GM18517 (cell line): ENCODE results near the gene CABCOCO1.

Experiments used
- ATAC-seq: cut with Tn5 transposase; IDR thresholded peaks from one replicate; pipeline ENCODE4 v1.9.1; 2021; ENCODE audit warnings: mild to moderate bottlenecking, moderate library complexity; ENCODE audit not compliant: unreplicated experiment

Gene CABCOCO1

GRCh38 chr10:61662794-61663259 lies at the start of gene CABCOCO1:
CABCOCO1 (plus strand) TSS chr10:61662929; CDS start chr10:61662973, 44 bp downstream.
- no peak for ATAC-seq

- ATAC-seq = no peak
Measured at GRCh38 chr10:61613665-61614064, 49.1 kb upstream of the CABCOCO1 start.

GRCh38 chr10:61616611-61617010 lies 46.1 kb upstream of the CABCOCO1 start:
- ATAC-seq = no peak

- ATAC-seq = no peak
Measured at GRCh38 chr10:61617180-61617579, 45.5 kb upstream of the CABCOCO1 start.

- no peak for ATAC-seq
Measured at GRCh38 chr10:61617586-61617985, 45.1 kb upstream of the CABCOCO1 start.

GRCh38 chr10:61618388-61618961 lies 44.3 kb upstream of the CABCOCO1 start:
- ATAC-seq = no peak

- no peak for ATAC-seq
Measured at GRCh38 chr10:61620506-61620905, 42.2 kb upstream of the CABCOCO1 start.

GRCh38 chr10:61621605-61622051 lies 41.1 kb upstream of the CABCOCO1 start:
- no peak for ATAC-seq

GRCh38 chr10:61623161-61623560 lies 39.6 kb upstream of the CABCOCO1 start:
- no peak for ATAC-seq

- no peak for ATAC-seq
Measured at GRCh38 chr10:61626209-61626608, 36.5 kb upstream of the CABCOCO1 start.

- ATAC-seq = no peak
Measured at GRCh38 chr10:61627266-61627665, 35.5 kb upstream of the CABCOCO1 start.

- no peak for ATAC-seq
Measured at GRCh38 chr10:61628151-61628874, 34.4 kb upstream of the CABCOCO1 start.

GRCh38 chr10:61628875-61629513 lies 33.7 kb upstream of the CABCOCO1 start:
- ATAC-seq = no peak

- ATAC-seq = no peak
Measured at GRCh38 chr10:61629576-61629975, 33.2 kb upstream of the CABCOCO1 start.

GRCh38 chr10:61632057-61632670 lies 30.6 kb upstream of the CABCOCO1 start:
- no peak for ATAC-seq

- no peak for ATAC-seq
Measured at GRCh38 chr10:61633665-61634064, 29.1 kb upstream of the CABCOCO1 start.

- no peak for ATAC-seq
Measured at GRCh38 chr10:61634746-61635145, 28.0 kb upstream of the CABCOCO1 start.

GRCh38 chr10:61635471-61635870 lies 27.3 kb upstream of the CABCOCO1 start:
- no peak for ATAC-seq

GRCh38 chr10:61635932-61636331 lies 26.8 kb upstream of the CABCOCO1 start:
- ATAC-seq = no peak

GRCh38 chr10:61639952-61640351 lies 22.8 kb upstream of the CABCOCO1 start:
- no peak for ATAC-seq

GRCh38 chr10:61640856-61641255 lies 21.9 kb upstream of the CABCOCO1 start:
- ATAC-seq = no peak
